Loucy (cell line): ENCODE results near the gene SMIM44.

Experiments used
- CTCF ChIP-seq: fragments of 200-600 bp; sonication (generic); conservative IDR thresholded peaks from 2 replicates; pipeline ENCODE4 v1.5.1; 2014; ENCODE audit warnings: mild to moderate bottlenecking, antibody characterized with exemption, low read length
- EZH2phosphoT487 ChIP-seq: fragments of 200-600 bp; IDR thresholded peaks from 2 replicates; pipeline ENCODE4 v1.6.1; 2018; ENCODE audit warnings: antibody characterized with exemption, mild to moderate bottlenecking, moderate library complexity, borderline replicate concordance

GRCh38 chr19:3532154-3532786 is 49.0 kb upstream of the SMIM44 start:
- no peak for TF ChIP-seq CTCF
- TF ChIP-seq EZH2phosphoT487 = no peak
